Activated CD4-positive, alpha-beta memory T cell treated with anti-CD3 and anti-CD28 coated beads, Interleukin-2, amount 10 ng/mL, durations not matched to agents 7 days and 5 days (primary cell): ENCODE results near the gene PLCXD1. TPM values are rescaled to one million over a fixed set of nuclear protein-coding genes. Genes with fewer than 3 reads are reported as not detected.
"Not testable (repeated sequence)": the region's sequence is repeated elsewhere in the genome, so short reads cannot be mapped to it uniquely, and the experiment has no call there.

Experiments used
- CTCF ChIA-PET: fragments of 350-600 bp; sonication (Branson Sonifier 250); formaldehyde crosslinking; loops from one replicate; lab custom pipeline; 2021; ENCODE audit warnings: antibody characterized with exemption, inconsistent platforms; lab: Charles Lee
- POLR2A ChIA-PET: fragments of 350-600 bp; sonication (Branson Sonifier 250); formaldehyde crosslinking; loops from one replicate; lab custom pipeline; 2021; ENCODE audit warnings: antibody characterized with exemption; lab: Charles Lee
- DNase-seq: peaks from one replicate; pipeline ENCODE4 v3.0.0-alpha.2; 2020
- H3K27ac Mint-ChIP-seq: one replicate; pipeline ENCODE4 v1.8.0; 2021; ENCODE audit warnings: mild to moderate bottlenecking, mixed read lengths
- H3K27me3 Mint-ChIP-seq: one replicate; pipeline ENCODE4 v1.8.0; 2021; ENCODE audit warnings: mixed read lengths
- H3K36me3 Mint-ChIP-seq: one replicate; pipeline ENCODE4 v1.8.0; 2021; ENCODE audit warnings: low read depth, mixed read lengths
- H3K4me1 Mint-ChIP-seq: one replicate; pipeline ENCODE4 v1.8.0; 2021; ENCODE audit warnings: mixed read lengths
- H3K4me3 Mint-ChIP-seq: one replicate; pipeline ENCODE4 v1.8.0; 2021; ENCODE audit warnings: mild to moderate bottlenecking, mixed read lengths
- H3K9me3 Mint-ChIP-seq: one replicate; pipeline ENCODE4 v1.8.0; 2021; ENCODE audit warnings: mixed read lengths
- total RNA-seq, 2 experiments: library from RNA; stranded (reverse); gene quantifications; one replicate each; pipeline ENCODE4 v1.2.3, GENCODE V29; 2021

PLCXD1 gene
- total RNA-seq, 2 experiments from 2014 or later = 34.5 to 35.5 TPM

DNA sequence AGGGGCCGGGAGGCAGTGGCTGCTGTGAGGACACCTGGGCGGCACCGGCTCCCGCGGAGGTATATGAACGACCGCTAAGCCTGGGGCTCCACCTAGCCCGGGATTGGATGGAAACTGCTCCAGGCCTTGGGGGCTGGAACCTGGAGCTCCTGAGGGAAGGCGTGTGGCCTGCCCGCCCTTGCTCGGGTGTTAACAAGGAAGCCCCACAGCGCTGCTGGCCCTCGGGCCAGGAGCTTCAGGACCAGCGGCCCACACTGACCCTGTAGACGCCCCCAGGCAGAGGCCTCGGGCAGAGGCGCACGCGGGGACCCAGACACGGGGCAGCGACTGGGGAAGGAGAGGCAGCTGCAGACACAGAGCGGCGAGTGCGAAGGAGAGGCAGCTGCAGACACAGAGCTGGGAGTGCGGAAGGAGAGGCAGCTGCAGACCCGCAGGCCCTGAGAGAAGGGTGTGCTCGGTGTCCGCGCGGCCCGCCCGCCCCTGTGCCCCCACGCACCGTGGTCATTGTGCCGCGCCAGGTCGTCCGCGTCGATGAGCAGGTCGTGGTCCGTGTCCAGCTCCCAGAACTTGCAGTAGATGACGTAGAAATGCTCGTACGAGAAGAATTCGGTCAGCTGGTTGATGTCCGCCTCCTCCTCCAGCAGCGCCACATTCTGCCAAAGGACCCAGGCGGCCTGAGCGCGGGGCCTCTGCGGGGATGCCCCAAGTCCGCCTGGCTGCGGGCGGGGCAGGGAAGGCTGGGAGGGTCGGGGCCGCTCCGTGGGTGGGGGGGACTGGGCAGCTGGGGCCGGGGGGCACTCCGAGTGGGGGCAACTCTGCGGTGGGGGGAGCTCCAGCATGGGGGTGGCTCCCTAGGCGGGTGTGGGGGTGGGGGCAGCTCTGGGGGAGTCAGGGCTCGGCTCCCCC lies 64.1 kb downstream of the PLCXD1 start:
- H3K27ac Mint-ChIP-seq = no peak overlapping the region
- H3K4me1 Mint-ChIP-seq = no peaks in the 10 kb centered on the region
- peaks cover 2% of the 10 kb centered on the region for H3K9me3 Mint-ChIP-seq
- H3K4me3 Mint-ChIP-seq = no peak overlapping the region
- DNase-seq = no peak
- ChIA-PET CTCF (no interaction called here), POLR2A (no interaction called here)
- no peaks in the 10 kb centered on the region for H3K27me3 Mint-ChIP-seq
- peaks cover 35% of the 10 kb centered on the region for H3K36me3 Mint-ChIP-seq

DNA sequence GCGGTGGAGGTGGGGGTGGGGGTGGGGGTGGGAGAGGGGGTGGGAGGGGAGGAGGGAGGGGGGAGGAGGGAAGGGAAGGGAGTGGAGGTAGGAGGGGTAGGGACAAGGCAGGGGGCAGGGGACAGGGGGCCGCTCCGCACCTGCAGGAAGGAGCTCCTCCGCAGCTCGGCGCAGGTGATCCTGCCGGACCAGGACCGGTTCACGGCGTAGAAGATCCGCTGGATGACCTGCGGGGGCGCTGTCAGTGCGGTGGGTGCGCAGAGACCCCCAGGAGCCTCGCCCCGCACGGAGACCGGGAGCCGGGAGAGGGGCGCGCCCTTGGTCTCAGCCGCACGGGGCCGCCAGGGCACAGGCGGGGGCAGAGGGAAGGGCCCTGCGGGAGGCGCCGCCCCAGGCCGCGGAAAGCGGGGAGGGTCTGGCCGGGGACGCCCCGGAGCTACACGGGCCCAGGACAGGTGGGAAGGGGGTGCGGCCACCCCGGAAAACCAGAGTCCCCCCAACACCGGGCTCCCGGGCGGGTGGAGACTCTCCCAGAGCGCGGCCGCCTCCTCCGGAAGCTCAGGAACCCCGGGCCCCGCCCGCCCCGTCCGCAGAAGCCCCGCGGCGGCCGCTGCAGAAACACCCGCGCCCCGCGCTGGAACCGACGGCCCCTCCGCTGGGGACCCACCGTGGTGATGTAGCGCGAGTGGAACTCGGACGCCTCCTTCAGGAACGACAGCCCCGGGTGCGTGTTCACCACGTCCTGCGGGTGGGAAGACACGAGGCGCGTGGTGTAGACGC lies 65.0 kb downstream of the PLCXD1 start:
- no peak overlapping the region for H3K27ac Mint-ChIP-seq
- CTCF ChIA-PET = no interaction called here
- DNase-seq = no peak
- POLR2A ChIA-PET = no interaction called here
- H3K4me3 Mint-ChIP-seq = no peak overlapping the region
- H3K27me3 Mint-ChIP-seq = no peaks in the 10 kb centered on the region
- H3K36me3 Mint-ChIP-seq = peaks cover 30% of the 10 kb centered on the region
- H3K4me1 Mint-ChIP-seq = no peaks in the 10 kb centered on the region
- H3K9me3 Mint-ChIP-seq = peaks cover 2% of the 10 kb centered on the region

DNA sequence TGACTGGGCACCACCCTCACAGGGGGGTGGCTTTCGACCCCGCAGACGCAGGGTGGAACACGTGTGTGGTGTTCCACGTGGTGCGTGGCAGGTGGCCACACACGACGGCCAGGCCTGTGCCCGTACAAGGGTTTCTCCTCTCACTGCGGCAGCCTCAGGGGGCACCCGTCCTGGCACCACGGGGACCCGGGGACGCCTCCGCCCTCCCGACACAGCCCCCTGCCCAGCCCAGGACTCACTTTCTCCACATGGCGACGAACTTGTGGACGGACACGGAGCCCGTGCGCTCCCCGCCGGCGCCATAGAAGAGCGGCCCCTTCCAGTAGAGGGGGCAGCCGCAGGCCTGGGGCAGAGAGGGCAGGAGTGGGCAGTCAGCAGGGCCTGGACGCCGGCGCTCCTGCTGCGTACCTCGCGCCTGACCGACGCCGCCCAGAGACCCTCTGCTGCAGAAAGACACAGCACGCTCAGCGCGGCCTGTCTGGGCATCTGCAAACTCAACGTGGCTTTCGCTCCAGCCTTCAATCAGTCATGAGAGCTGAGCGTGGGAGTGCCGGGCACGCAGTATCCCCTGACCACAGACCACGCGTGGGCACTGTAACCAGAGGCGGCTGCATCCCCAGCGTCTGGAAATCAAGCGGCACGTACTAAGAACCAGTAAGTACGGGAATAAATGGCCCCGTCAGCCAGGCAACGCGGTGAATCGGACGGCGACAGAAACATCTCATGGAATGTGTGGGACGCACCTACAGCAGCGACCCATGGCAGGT lies 66.4 kb downstream of the PLCXD1 start:
- no peaks in the 10 kb centered on the region for H3K4me1 Mint-ChIP-seq
- H3K27ac Mint-ChIP-seq = no peak overlapping the region
- peaks cover 22% of the 10 kb centered on the region for H3K36me3 Mint-ChIP-seq
- no peaks in the 10 kb centered on the region for H3K9me3 Mint-ChIP-seq
- no peak overlapping the region for H3K4me3 Mint-ChIP-seq
- no peaks in the 10 kb centered on the region for H3K27me3 Mint-ChIP-seq
- no peak for DNase-seq
- POLR2A ChIA-PET = no interaction called here
- CTCF ChIA-PET = no interaction called here

DNA sequence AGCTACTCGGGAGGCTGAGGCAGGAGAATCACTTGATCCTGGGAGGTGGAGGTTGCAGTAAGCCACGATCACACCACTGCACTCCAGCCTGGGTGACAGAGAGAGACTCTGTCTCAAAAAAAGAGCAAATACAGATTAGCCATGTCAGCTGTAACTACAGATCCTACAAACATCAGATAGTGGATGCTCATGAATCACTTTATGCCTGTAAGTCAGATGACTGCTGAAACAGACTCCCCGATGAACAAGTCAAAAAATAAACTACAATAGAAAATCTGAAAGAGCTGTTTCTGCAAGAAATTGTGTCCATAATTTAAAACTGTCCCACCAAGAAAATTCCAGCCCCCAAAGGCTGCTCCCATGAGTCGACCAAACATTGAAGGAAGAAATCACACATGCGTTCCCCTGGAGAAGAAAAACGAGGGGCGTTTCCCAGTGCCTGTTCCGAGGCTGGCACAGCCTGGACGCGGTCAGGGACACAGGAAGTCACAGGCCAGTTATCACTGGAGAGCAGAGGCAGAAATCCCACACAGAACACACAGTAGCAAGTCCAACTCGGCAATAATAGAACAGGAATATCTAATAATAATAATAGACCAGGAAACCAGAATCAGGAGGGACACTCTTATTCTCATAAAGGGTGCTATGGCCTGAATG lies 67.4 kb downstream of the PLCXD1 start:
- CTCF ChIA-PET = no interaction called here

DNA sequence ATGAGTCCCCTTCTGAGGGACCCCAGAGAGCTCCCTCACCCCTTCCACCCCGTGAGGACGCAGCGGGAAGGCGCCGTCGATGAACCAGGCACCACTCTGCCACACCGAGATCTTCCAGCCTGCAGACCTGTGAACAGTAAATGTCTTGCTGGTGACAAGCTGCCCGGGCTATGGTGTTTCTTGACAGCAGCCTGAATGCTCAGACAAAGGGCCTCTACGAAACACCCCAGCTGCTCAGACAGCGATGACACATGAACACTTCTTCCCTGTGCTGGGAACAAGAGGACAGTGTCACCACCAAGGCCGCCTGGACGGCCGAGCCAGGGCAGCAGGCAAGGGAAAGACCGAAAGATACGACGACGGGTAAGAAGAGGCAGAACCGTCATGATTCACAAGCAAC lies 68.0 kb downstream of the PLCXD1 start:
- CTCF ChIA-PET = no interaction called here
- Mint-ChIP-seq H3K27ac (no peak overlapping the region), H3K4me3 (no peak overlapping the region)

More for the DNA sequence above, 67.4 kb downstream of the PLCXD1 start:
- POLR2A ChIA-PET = no interaction called here
- no peak overlapping the region for H3K27ac Mint-ChIP-seq
- H3K36me3 Mint-ChIP-seq = peaks cover 22% of the 10 kb centered on the region
- H3K4me1 Mint-ChIP-seq = no peaks in the 10 kb centered on the region
- no peaks in the 10 kb centered on the region for H3K27me3 Mint-ChIP-seq
- H3K9me3 Mint-ChIP-seq = no peaks in the 10 kb centered on the region
- no peak overlapping the region for H3K4me3 Mint-ChIP-seq
- DNase-seq = no peak

DNA sequence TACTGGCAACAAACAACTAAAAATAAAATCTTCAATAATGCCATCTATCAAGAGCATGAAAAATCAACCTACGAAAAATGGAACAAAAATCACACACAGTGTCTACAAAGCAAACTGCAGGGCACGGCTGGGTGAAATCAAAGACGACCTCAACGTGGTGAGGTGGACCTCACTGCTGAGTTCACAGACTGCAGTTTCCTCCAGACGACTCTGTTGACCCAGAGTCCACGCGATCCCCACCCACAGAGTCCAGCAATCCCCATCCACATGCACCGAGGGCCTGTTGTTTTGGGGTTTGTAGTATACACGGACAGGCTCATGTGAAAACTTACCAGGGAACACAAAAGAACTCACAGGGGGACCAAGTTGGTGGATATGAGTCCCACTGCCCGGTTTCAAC lies 68.5 kb downstream of the PLCXD1 start:
- Mint-ChIP-seq H3K36me3 (peaks cover 18% of the 10 kb centered on the region), H3K4me3 (no peak overlapping the region), H3K9me3 (no peaks in the 10 kb centered on the region), H3K27me3 (no peaks in the 10 kb centered on the region), H3K27ac (no peak overlapping the region), H3K4me1 (no peaks in the 10 kb centered on the region)
- POLR2A ChIA-PET = no interaction called here
- CTCF ChIA-PET = no interaction called here
- no peak for DNase-seq

More for the DNA sequence above, 68.0 kb downstream of the PLCXD1 start:
- H3K36me3 Mint-ChIP-seq = peaks cover 22% of the 10 kb centered on the region
- no peaks in the 10 kb centered on the region for H3K9me3 Mint-ChIP-seq
- POLR2A ChIA-PET = no interaction called here
- H3K4me1 Mint-ChIP-seq = no peaks in the 10 kb centered on the region
- no peak for DNase-seq
- H3K27me3 Mint-ChIP-seq = no peaks in the 10 kb centered on the region

DNA sequence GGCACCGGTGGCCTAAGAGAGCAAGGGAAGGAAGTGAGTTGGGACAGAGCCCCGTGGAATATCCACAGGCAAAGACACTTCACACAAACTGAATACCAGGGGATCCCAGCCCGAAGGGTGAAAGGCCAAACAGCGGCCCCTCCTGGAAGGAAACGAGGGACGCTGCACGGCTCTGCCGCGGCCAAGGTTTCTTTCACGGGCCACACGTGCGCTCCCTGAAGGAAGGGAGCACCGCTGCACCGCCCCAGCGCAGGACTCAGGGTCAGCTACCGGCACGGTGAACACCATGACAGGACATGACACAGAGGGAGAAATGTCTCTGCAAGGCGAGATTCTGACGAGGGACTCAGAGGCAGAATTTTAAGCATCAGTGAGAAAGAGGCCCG lies 69.0 kb downstream of the PLCXD1 start:
- no peaks in the 10 kb centered on the region for H3K9me3 Mint-ChIP-seq
- no peaks in the 10 kb centered on the region for H3K4me1 Mint-ChIP-seq
- no peak for DNase-seq
- H3K27me3 Mint-ChIP-seq = no peaks in the 10 kb centered on the region
- CTCF ChIA-PET = no interaction called here
- peaks cover 17% of the 10 kb centered on the region for H3K36me3 Mint-ChIP-seq
- POLR2A ChIA-PET = no interaction called here
- H3K4me3 Mint-ChIP-seq = no peak overlapping the region
- H3K27ac Mint-ChIP-seq = no peak overlapping the region

DNA sequence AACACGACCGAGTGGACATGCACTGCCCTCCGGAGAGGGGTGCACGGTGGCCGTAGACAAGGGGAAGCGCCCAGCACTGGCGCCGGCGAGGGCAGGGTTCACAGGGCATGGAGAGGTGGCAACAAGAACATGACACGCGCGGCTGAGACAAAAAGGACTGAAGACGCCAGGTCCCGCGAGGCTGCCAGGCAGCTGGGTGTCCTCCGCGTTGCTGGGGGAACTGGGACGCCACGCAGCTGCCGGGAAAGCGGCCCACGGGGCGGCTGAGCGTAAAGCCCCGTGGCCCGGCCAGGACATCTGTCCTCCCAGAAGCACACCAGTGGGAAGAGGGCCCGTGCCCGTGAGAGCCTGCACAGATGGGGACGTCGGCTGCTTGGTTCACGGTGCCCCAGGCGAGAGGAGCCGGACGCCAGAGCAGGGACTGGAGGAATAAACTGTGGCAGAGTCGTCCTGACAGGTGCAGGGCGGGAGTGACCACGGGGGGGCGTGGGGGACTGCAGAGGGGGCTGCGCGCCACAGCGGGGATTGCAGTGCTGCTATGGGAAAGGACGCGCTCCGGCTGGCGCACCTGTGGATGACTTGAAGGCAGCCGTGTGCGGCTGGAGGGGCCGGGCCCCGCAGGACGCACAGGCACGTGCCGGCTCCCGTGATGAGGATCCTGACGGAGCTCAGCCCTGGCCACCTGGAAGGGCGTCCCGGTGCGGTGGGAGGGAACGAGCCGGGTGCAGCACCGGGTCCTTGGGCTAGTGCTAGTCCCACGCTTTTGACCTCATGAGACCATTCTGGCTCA lies 69.5 kb downstream of the PLCXD1 start:
- Mint-ChIP-seq H3K4me3 (no peak overlapping the region), H3K4me1 (peaks cover 2% of the 10 kb centered on the region), H3K9me3 (no peaks in the 10 kb centered on the region), H3K36me3 (peaks cover 19% of the 10 kb centered on the region), H3K27ac (no peak overlapping the region), H3K27me3 (no peaks in the 10 kb centered on the region)
- POLR2A ChIA-PET = no interaction called here
- DNase-seq = no peak
- CTCF ChIA-PET = no interaction called here

DNA sequence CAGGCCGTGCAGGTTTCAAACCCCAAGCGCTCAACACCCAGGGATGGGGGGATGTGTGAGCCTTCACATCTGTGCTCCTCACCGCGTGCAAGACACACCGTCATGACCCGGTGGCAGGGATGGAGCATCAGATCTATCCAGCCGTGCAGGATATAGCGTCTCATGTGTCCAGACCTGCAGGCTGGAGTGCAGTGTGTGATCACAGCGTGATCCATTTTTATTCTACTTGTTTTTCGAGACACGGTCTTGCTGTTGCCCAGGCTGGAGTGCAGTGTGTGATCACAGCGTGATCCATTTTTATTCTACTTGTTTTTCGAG lies 70.1 kb downstream of the PLCXD1 start:
- CTCF ChIA-PET, POLR2A ChIA-PET, H3K27me3 Mint-ChIP-seq, H3K9me3 Mint-ChIP-seq, H3K27ac Mint-ChIP-seq, DNase-seq, H3K4me3 Mint-ChIP-seq, H3K4me1 Mint-ChIP-seq: not testable (repeated sequence)
- peaks cover 21% of the 10 kb centered on the region for H3K36me3 Mint-ChIP-seq

DNA sequence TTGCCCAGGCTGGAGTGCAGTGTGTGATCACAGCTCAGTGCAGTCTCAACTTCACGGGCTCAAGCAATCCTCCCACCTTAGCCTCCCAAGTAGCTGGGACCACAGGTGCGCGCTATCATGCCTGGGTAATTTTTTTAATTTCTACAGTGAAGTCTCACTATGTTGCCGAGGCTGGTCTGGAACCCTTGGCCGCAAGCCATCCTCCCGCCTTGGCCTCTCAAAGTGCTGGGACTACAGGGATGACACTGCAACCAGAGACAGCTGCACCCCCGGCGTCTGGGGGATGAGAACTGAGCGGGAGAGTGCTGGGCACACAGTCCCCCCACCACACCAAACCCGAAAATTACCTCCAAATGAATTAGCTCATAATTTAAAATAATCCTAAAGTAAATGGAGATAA lies 70.6 kb downstream of the PLCXD1 start:
- CTCF ChIA-PET = no interaction called here
- Mint-ChIP-seq H3K36me3 (peaks cover 20% of the 10 kb centered on the region), H3K27me3 (no peaks in the 10 kb centered on the region), H3K4me1 (peaks cover 9% of the 10 kb centered on the region), H3K27ac (no peak overlapping the region), H3K9me3 (no peaks in the 10 kb centered on the region), H3K4me3 (no peak overlapping the region)
- POLR2A ChIA-PET = no interaction called here
- no peak for DNase-seq

DNA sequence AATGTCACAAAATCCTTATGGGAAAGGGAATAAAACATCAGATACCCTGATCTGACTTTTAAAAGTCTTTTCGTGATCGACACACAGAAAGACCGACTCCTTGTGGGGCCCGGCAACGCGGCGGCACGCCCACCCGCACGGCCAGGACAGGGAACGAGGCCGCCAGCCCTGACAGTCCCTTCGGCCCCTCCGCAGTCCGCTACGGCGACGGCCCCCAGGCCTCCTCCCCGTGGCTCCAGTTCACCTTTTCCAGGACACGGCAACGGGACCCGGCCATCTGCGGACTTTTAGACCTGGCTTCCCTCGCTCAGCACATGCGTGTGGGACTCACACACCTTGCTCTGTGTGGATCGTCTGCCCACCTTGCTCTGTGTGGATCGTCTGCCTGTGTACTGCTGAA lies 71.0 kb downstream of the PLCXD1 start:
- H3K4me3 Mint-ChIP-seq = no peak overlapping the region
- H3K4me1 Mint-ChIP-seq = peaks cover 14% of the 10 kb centered on the region
- H3K9me3 Mint-ChIP-seq = no peaks in the 10 kb centered on the region
- DNase-seq = no peak
- ChIA-PET CTCF (no interaction called here), POLR2A (no interaction called here)
- H3K27ac Mint-ChIP-seq = no peak overlapping the region
- H3K36me3 Mint-ChIP-seq = peaks cover 19% of the 10 kb centered on the region
- no peaks in the 10 kb centered on the region for H3K27me3 Mint-ChIP-seq

DNA sequence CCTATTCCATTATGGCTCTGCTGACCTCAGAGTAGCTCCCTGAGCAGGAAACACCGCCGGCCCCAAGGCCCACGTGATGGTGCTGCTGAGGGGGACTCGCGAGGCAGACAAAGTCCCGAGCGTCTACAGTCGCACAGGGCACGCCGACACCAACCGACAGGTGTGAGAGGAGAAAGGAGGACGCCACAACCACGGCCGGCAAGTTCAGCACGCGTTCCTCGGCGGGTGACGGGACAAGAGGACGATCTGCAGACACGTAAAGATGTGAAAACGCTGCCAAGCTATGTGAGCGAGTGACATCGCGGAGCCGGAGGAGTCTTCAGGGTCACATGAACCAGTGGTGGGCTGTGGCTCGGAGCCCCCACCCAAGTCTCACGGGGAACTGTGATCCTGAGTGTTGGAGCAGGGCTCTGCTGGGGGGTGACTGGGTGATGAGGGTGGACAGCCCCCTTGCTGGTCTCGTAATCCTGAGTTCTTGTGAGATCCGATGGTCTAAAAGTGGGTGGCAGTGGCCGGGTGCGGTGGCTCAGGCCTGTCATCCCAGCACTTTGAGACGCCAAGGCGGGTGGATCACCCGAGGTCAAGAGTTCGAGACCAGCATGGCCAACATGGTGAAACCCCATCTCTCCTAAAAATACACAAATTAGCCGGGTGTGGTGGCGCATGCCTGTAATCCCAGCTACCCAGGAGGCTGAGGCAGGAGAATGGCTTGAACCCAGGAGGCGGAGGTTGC lies 71.6 kb downstream of the PLCXD1 start:
- peaks cover 2% of the 10 kb centered on the region for H3K9me3 Mint-ChIP-seq
- CTCF ChIA-PET = no interaction called here
- no peaks in the 10 kb centered on the region for H3K27me3 Mint-ChIP-seq
- POLR2A ChIA-PET = no interaction called here
- peaks cover 24% of the 10 kb centered on the region for H3K36me3 Mint-ChIP-seq
- H3K4me1 Mint-ChIP-seq = peaks cover 20% of the 10 kb centered on the region
- DNase-seq = no peak
- no peak overlapping the region for H3K4me3 Mint-ChIP-seq
- no peak overlapping the region for H3K27ac Mint-ChIP-seq
